Pancreas (tissue), 10 donors: Measurements from ENCODE around the gene SPRTN. TPM values are rescaled to one million over a fixed set of nuclear protein-coding genes. Genes with fewer than 3 reads are reported as not detected.
A peak's percentile ranks its signal among the peaks of the same experiment; 100 is the strongest.

Source experiments
- ATAC-seq, 4 donors: fragments of 200-7000 bp; cut with Tn5 transposase; one replicate each; pipeline versions ENCODE4 v1.8.0 to v1.9.1; 2020; ENCODE audit warnings: mild to moderate bottlenecking in 4 of 4, moderate library complexity in 4 of 4
- DNase-seq, 6 donors: peaks; one replicate each; pipeline ENCODE4 v3.0.0-alpha.2; 2020
- FAIRE-seq: peaks from 2 replicates; lab custom pipeline; 2012; peaks lifted over from hg19 to GRCh38; lab: Jason Lieb, UNC
- H3K27ac ChIP-seq, 4 donors: fragments of 200-600 bp; sonication (generic); 1 replicate in 3 of 4; 2 replicates in 1 of 4; pipeline versions ENCODE4 v1.5.0 to v1.8.0; 2020
- H3K27me3 ChIP-seq, 4 donors: fragments of 200-600 bp; one replicate each; pipeline ENCODE4 v1.8.0; 2021
- H3K36me3 ChIP-seq, 3 donors: fragments of 200-600 bp; sonication (generic) in 1 of 3; one replicate each; pipeline versions ENCODE4 v1.5.0 to v1.8.0; 2020 to 2021
- H3K4me1 ChIP-seq, 3 donors: fragments of 200-600 bp; one replicate each; pipeline ENCODE4 v1.8.0; 2021
- H3K4me3 ChIP-seq, 4 donors: fragments of 200-600 bp; sonication (generic) in 2 of 4; one replicate each; pipeline versions ENCODE4 v1.5.0 to v1.8.0; 2020 to 2021
- H3K9me3 ChIP-seq, 4 donors: fragments of 200-600 bp; one replicate each; pipeline ENCODE4 v1.8.0; 2021
- CTCF ChIP-seq, 4 donors: fragments of 200-600 bp; sonication (generic) in 3 of 4; IDR thresholded peaks; one replicate each; pipeline versions ENCODE4 v1.5.0 to v1.8.0; 2021; ENCODE audit warnings: antibody characterized with exemption in 4 of 4
- WGBS, 2 donors: extraction: QIAGEN DNeasy Blood & Tissue Kit; methylation state at CpG; one replicate each; pipeline ENCODE4 v1.1.7; 2013; 5-methylcytosine and 5-hydroxymethylcytosine counted together
- intact Hi-C, 3 donors: fragments of 100-400 bp; cut with DNase I; formaldehyde crosslinking; loops; one replicate each; pipeline versions ENCODE4 v1.11.1 to v1.14.2; 2022
- polyA plus RNA-seq, 2 donors: library from polyadenylated mRNA; stranded (reverse); fragments of 200-250 nt; gene quantifications; one replicate each; pipeline ENCODE4 v1.2.3, GENCODE V29; 2013
- total RNA-seq, 6 donors: library from RNA; stranded (reverse); fragmentation: NEBNext Ultra II Directional in 4 of 6; extraction: Animal tissue kit (Norgen Biotek cat#: 25700) in 4 of 6; gene quantifications; one replicate each; pipeline versions ENCODE4 v1.2.1 to v1.2.4, GENCODE V29; 2021 to 2023
- donor health status: healthy with polysubstance abuse.
- donor health status: DM: no; HTN: no; CAD: no; lungs with moderate emphysema.
- donor health status: DM: no; HTN: no; CAD: no.
- donor health status: control.
- donor health status: control.
- donor health status: Bipolar disorder and iron deficiency.
- donor health status: DM: yes; HTN: yes; CAD: no.
- donor health status: DM: no; HTN: no; CAD: no.
- donor health status: DM: no; HTN: no; CAD: no.
- donor health status: DM: yes; HTN: yes; CAD: no.

The SPRTN gene
- total and polyA plus RNA-seq, 8 donors, result 2.2 to 5.6 (median 3.5) TPM

GRCh38 chr1:231397886-231398671 lies 60.0 kb downstream of the SPRTN start:
- intact Hi-C loops, result no loop called here
- Histone ChIP-seq H3K27me3 (no peaks in the 10 kb centered on the region), H3K4me3 (no peak overlapping the region), H3K27ac (peak overlapping the region in 1 of 4 donors; percentile 71), H3K4me1 (peaks cover 20 to 52% (median 38%) of the 10 kb centered on the region in 3 donors), H3K36me3 (no peaks in the 10 kb centered on the region), H3K9me3 (no peaks in the 10 kb centered on the region)
- no peak for TF ChIP-seq CTCF (IDR thresholded peaks at IDR 0.05)
- FAIRE-seq (no peak), ATAC-seq (no peak), DNase-seq (no peak)
- WGBS, 2 donors, result 68 to 75% methylated on average over 4 of the region's 4 CpGs

- 0 to 11% methylated on average over 1 of the region's 1 CpG for WGBS, 2 donors
- ATAC-seq (no peak), DNase-seq (no peak), FAIRE-seq (no peak)
- TF ChIP-seq CTCF (IDR thresholded peaks at IDR 0.05), result no peak
- no peaks in the 10 kb centered on the region for H3K36me3 ChIP-seq
- peaks cover 0 to 30% (median 16%) of the 10 kb centered on the region in 3 donors for H3K4me1 ChIP-seq
- no peaks in the 10 kb centered on the region for H3K9me3 ChIP-seq
- no peak overlapping the region for H3K27ac ChIP-seq
- intact Hi-C loops, result no loop called here
- no peak overlapping the region for H3K4me3 ChIP-seq
- H3K27me3 ChIP-seq, result no peaks in the 10 kb centered on the region
Measured at GRCh38 chr1:231401478-231401877, 63.4 kb downstream of the SPRTN start.

GRCh38 chr1:231404318-231404717 lies 66.2 kb downstream of the SPRTN start:
- no peaks in the 10 kb centered on the region for H3K9me3 ChIP-seq
- intact Hi-C loops, result no loop called here
- H3K27ac ChIP-seq, result no peak overlapping the region
- H3K27me3 ChIP-seq, result no peaks in the 10 kb centered on the region
- WGBS, 2 donors, result 95 to 97% methylated on average over 2 of the region's 2 CpGs
- TF ChIP-seq CTCF (IDR thresholded peaks at IDR 0.05), result no peak
- H3K4me1 ChIP-seq, result peaks cover 13 to 38% (median 33%) of the 10 kb centered on the region in 3 donors
- H3K4me3 ChIP-seq, result no peak overlapping the region
- no peaks in the 10 kb centered on the region for H3K36me3 ChIP-seq
- no peak for FAIRE-seq
- DNase-seq, result no peak
- no peak for ATAC-seq

Other genes with a start within 250 kb of the SPRTN start
- gene TRIM67, start 176.2 kb upstream of the SPRTN start, total RNA-seq, result under 1 TPM; under 0.01 to 0.09 (median 0.04) TPM
- gene TRIM67, start 176.2 kb upstream of the SPRTN start, polyA plus RNA-seq, result under 1 TPM; 0.05 to 0.08 TPM
- 10 to 100 TPM; 17.4 to 24.6 (median 19.7) TPM for gene GNPAT, start 97.1 kb upstream of the SPRTN start, total RNA-seq
- gene GNPAT, start 97.1 kb upstream of the SPRTN start, polyA plus RNA-seq, result 10 to 100 TPM; 24.7 to 34.4 TPM
- 1 to 10 TPM; 5.1 to 8.5 (median 6.8) TPM for gene EXOC8, start 441 bp upstream of the SPRTN start, total RNA-seq
- gene EXOC8, start 441 bp upstream of the SPRTN start, polyA plus RNA-seq, result 1 to 10 TPM; 2.4 to 4.6 TPM
- 10 to 100 TPM; 14.0 to 27.0 (median 19.6) TPM for gene EGLN1, start 84.0 kb downstream of the SPRTN start, total RNA-seq
- 1 to 10 TPM; 6.8 to 10.0 TPM for gene EGLN1, start 84.0 kb downstream of the SPRTN start, polyA plus RNA-seq
- 10 to 100 TPM in 4 of 6 donors, 1 to 10 TPM in 2; 8.4 to 18.2 (median 15.0) TPM for gene TSNAX, start 190.4 kb downstream of the SPRTN start, total RNA-seq
- gene TSNAX, start 190.4 kb downstream of the SPRTN start, polyA plus RNA-seq, result 10 to 100 TPM in 1 of 2 donors, 1 to 10 TPM in 1; 5.1 to 16.4 TPM